RWPE2 (cell line): Measurements from ENCODE around the gene SLC35F6.

Source experiments
- ATAC-seq: fragments of 200-7000 bp; cut with Tn5 transposase; 3 replicates; pipeline ENCODE4 v1.9.1; 2021; ENCODE audit warnings: low read depth
- DNase-seq: peaks from one replicate; pipeline ENCODE4 v3.0.0-alpha.2; 2020; ENCODE audit warnings: low spot score
- H3K27ac ChIP-seq: fragments of 450-650 bp; 2 replicates; pipeline ENCODE4 v1.5.1; 2017; ENCODE audit warnings: mild to moderate bottlenecking; ENCODE audit not compliant: poor library complexity, severe bottlenecking
- H3K27me3 ChIP-seq: fragments of 250-450 bp; sonication (Bioruptor Pico); 2 replicates; pipeline ENCODE4 v1.5.1; 2021; ENCODE audit warnings: mild to moderate bottlenecking, moderate library complexity; ENCODE audit not compliant: insufficient read depth, poor library complexity, severe bottlenecking
- H3K36me3 ChIP-seq: fragments of 250-450 bp; sonication (Bioruptor Pico); 2 replicates; pipeline ENCODE4 v1.5.1; 2020; ENCODE audit warnings: low read depth, mild to moderate bottlenecking, moderate library complexity
- H3K4me1 ChIP-seq: fragments of 250-450 bp; sonication (Bioruptor Pico); 2 replicates; pipeline ENCODE4 v1.5.1; 2021; ENCODE audit warnings: mild to moderate bottlenecking, moderate library complexity; ENCODE audit not compliant: insufficient read depth, poor library complexity, severe bottlenecking
- H3K4me3 ChIP-seq: fragments of 250-450 bp; sonication (Bioruptor Pico); 2 replicates; pipeline ENCODE4 v1.5.1; 2021; ENCODE audit warnings: mild to moderate bottlenecking, moderate library complexity; ENCODE audit not compliant: severe bottlenecking
- H3K9me3 ChIP-seq: fragments of 250-450 bp; sonication (Bioruptor Pico); 2 replicates; pipeline ENCODE4 v1.5.1; 2021; ENCODE audit warnings: mild to moderate bottlenecking, moderate library complexity; ENCODE audit not compliant: severe bottlenecking
- TF ChIP-seq, protein P1 (sequence below): fragments of 450-650 bp; IDR thresholded peaks from one replicate; pipeline ENCODE4 v1.5.1; 2017; ENCODE audit warnings: mild to moderate bottlenecking, moderate library complexity; ENCODE audit not compliant: poor library complexity, severe bottlenecking

SLC35F6 gene

DNA sequence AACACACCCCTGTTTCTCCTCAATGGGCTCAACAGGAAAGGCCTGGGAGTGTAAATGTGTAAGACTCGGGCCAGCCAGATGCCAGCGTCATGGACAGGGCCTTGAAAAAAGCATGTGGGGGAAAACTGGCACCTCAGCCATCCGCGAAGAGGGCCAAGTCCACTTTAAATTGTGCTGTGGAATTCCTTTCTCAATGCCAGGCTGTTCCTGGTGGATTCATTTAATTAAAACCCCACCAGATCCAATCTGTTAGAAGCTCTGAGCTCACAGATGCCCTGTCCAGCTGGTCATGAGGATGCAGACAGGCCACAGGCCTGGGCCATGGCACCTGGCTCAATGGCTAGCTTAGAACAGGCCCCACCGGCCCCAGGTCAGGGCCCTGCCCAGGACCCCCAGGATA, 46.7 kb upstream of the SLC35F6 start:
- ATAC-seq, result no peak
- no peak for DNase-seq

DNA sequence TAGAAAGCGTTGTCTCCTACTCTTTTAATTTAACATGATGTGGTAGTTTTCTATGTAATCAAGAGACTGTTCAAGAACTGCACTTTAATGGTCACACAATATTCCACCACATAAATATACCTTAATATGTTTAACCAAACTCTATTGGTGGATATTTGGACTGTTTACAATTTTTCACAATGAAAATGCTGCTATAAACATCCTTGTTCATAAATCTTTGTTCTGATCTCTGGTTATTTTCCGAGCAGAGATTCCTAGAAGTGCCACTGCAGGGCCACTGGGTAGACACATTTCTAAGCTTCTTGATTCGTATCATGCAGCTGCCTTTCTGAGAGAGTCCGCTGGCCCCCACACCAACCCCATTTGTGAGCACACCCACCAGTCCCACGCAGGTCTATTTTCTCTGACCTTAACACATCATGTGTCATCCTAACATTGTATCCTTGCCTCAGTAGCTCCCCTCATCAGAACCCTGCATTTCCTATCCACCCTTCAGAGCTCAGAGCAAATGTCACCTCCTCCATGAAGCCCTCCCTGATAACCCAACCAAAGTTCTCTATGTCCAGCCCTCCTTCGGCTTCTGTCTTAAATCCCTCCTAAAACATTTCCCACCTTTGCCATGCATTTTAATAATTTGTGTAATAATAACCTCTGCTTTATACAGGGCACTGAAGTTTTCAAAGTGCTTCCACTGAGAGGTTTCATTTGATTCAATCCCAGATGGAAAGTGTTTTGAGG, 45.0 kb upstream of the SLC35F6 start:
- peaks cover 16% of the 10 kb centered on the region for H3K4me1 ChIP-seq
- no peak for ATAC-seq

More for the DNA sequence above, 46.7 kb upstream of the SLC35F6 start:
- Histone ChIP-seq H3K27ac (no peak overlapping the region), H3K36me3 (no peaks in the 10 kb centered on the region), H3K27me3 (no peaks in the 10 kb centered on the region), H3K4me3 (no peak overlapping the region), H3K4me1 (peaks cover 10% of the 10 kb centered on the region), H3K9me3 (no peaks in the 10 kb centered on the region)
- TF ChIP-seq, protein P1, sequence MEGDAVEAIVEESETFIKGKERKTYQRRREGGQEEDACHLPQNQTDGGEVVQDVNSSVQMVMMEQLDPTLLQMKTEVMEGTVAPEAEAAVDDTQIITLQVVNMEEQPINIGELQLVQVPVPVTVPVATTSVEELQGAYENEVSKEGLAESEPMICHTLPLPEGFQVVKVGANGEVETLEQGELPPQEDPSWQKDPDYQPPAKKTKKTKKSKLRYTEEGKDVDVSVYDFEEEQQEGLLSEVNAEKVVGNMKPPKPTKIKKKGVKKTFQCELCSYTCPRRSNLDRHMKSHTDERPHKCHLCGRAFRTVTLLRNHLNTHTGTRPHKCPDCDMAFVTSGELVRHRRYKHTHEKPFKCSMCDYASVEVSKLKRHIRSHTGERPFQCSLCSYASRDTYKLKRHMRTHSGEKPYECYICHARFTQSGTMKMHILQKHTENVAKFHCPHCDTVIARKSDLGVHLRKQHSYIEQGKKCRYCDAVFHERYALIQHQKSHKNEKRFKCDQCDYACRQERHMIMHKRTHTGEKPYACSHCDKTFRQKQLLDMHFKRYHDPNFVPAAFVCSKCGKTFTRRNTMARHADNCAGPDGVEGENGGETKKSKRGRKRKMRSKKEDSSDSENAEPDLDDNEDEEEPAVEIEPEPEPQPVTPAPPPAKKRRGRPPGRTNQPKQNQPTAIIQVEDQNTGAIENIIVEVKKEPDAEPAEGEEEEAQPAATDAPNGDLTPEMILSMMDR, result no peak

DNA sequence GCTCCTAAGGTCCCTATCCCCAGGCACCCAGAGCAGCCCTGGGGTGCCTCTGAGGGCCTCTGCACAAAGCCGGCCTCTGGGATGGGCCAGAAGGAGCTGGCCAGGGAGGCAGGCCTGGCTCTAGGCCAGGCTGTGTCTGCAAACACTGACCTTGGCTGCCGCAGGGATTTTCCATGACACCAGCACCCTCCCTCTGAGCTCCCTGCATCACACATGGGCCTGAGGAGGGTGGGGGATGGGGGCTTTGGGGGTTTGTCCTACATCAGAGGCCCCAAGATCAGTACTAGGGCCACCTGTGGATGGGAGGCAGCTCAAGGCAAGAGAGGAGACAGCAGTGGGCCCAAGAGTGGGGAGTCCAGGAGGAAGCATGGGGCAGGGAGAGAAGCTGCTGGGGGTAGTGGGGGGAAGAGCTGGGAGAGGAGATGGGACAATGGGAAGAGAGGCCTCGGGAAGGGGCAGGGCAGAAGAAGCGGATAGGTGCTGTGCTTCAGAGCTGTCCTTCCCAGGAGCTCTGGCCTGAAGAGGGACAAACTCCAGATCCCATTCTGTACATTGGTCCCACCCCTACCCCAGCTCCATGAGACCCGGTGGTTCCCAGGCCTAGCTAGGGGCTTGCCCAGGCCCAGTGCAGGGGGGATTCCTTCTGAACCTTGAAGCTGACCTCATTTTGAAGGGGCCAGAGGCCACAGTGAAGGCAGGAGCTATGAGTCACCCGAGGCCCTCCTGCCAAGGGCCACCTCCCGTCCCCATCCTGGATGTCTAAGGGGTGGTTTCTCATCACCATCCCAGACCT, 43.6 kb upstream of the SLC35F6 start:
- Histone ChIP-seq H3K27ac (no peak overlapping the region), H3K4me1 (peaks cover 18% of the 10 kb centered on the region)
- TF ChIP-seq, protein P1, result no peak

More for the DNA sequence above, 45.0 kb upstream of the SLC35F6 start:
- H3K36me3 ChIP-seq, result no peaks in the 10 kb centered on the region
- H3K27me3 ChIP-seq, result no peaks in the 10 kb centered on the region
- H3K4me3 ChIP-seq, result no peak overlapping the region
- H3K27ac ChIP-seq, result no peak overlapping the region
- no peaks in the 10 kb centered on the region for H3K9me3 ChIP-seq
- no peak for DNase-seq
- TF ChIP-seq, protein P1, result no peak

DNA sequence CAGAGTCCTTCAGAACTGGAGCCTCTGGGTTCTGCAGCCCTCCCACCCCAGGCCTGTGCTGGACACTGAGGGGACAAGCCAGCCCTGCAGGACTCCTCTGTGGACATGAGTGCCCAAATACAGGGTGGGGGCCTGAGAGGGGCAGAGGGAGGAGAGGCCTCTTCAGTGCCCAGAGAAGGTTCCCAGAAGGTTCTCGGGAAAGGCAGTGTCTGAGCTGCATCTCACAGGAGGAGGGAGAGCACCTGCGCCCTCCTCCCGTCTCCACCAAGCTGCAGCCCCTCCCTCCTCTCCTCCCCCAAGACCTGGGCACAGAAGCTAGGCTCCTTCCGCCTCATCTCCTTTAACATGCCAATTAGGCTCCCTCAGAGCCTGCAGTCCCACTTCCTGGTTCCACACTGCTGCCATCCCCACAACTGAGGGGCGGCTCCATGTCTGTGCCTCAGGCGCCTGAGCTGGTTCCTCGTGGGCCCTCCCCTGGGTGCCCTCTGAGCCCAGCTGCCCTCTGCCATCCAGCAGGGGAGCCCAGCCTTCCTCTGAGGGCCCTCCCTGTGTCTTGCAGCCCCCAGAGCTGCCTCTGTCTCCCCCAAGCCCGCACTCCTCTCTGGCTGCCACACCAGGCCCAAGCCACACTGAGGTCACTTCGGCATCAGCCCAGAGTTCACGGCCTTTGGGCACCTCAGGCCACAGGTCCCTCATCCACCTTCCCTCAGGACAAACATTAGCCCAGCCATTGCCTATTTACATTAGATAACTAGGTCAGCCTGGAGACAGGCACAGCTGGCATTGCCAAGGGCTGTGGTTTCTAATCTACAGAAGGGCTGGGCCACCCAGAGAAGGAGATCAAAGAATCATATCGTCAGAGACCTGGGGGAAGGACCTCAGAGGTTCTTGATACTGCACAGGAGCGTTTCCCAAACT, 42.7 kb upstream of the SLC35F6 start:
- no peaks in the 10 kb centered on the region for H3K9me3 ChIP-seq
- no peaks in the 10 kb centered on the region for H3K36me3 ChIP-seq
- ATAC-seq (no peak), DNase-seq (no peak)
- no peak overlapping the region for H3K4me3 ChIP-seq
- H3K27me3 ChIP-seq, result no peaks in the 10 kb centered on the region
- no peak overlapping the region for H3K27ac ChIP-seq
- TF ChIP-seq, protein P1, result no peak
- H3K4me1 ChIP-seq, result peaks cover 18% of the 10 kb centered on the region

More for the DNA sequence above, 43.6 kb upstream of the SLC35F6 start:
- Histone ChIP-seq H3K27me3 (no peaks in the 10 kb centered on the region), H3K36me3 (no peaks in the 10 kb centered on the region), H3K9me3 (no peaks in the 10 kb centered on the region), H3K4me3 (no peak overlapping the region)
- no peak for DNase-seq
- no peak for ATAC-seq
